ENCODE results near the gene TLR6.

DNA sequence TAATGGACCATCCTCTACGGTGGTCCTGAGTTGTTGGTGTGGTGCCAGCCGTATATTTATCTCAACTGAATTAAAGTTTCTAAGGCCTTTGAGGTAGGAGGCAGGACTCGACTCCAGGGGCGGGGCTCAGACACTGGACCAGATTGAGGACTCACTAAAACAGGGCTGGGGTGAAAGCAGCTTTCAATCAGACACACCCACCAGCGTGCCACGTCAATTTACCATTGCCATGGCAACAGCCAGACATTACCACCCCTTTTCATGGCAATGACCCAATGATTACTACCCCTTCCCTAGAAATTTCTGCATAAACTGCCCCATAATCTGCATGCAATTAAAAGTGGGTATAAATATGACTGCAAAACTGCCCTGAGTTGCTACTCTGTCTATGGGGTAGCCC is 45.3 kb downstream of the TLR6 start:
- TF ChIP-seq, protein P1, sequence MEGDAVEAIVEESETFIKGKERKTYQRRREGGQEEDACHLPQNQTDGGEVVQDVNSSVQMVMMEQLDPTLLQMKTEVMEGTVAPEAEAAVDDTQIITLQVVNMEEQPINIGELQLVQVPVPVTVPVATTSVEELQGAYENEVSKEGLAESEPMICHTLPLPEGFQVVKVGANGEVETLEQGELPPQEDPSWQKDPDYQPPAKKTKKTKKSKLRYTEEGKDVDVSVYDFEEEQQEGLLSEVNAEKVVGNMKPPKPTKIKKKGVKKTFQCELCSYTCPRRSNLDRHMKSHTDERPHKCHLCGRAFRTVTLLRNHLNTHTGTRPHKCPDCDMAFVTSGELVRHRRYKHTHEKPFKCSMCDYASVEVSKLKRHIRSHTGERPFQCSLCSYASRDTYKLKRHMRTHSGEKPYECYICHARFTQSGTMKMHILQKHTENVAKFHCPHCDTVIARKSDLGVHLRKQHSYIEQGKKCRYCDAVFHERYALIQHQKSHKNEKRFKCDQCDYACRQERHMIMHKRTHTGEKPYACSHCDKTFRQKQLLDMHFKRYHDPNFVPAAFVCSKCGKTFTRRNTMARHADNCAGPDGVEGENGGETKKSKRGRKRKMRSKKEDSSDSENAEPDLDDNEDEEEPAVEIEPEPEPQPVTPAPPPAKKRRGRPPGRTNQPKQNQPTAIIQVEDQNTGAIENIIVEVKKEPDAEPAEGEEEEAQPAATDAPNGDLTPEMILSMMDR (IDR thresholded peaks at IDR 0.05; ENCODE audit: insufficient read depth, low read length): no peak
- TF ChIP-seq POLR2AphosphoS5 (IDR thresholded peaks at IDR 0.05; ENCODE audit: low read depth) (no peak), GABPA (IDR thresholded peaks at IDR 0.05; ENCODE audit: low read depth) (no peak)

Data from HL-60 (cell line).